ENCODE results near the gene SLC38A9. TPM values are rescaled to one million over a fixed set of nuclear protein-coding genes. Genes with fewer than 3 reads are reported as not detected.
A peak's percentile ranks its signal among the peaks of the same experiment; 100 is the strongest.

Gene SLC38A9
- total and polyA plus RNA-seq, 4 donors = 11.4 to 31.0 (median 18.6) TPM

GRCh38 chr5:55694152-55694830 lies 17.8 kb downstream of the SLC38A9 start:
- WGBS = 66% methylated on average over 3 of the region's 3 CpGs
- H3K27me3 ChIP-seq (ENCODE audit: control insufficient read depth in 4 of 4, insufficient read depth in 4 of 4, low read length in 3 of 4) = no peaks in the 10 kb centered on the region
- peaks cover 0 to 37% (median 24%) of the 10 kb centered on the region in 4 donors for H3K4me1 ChIP-seq (ENCODE audit: control insufficient read depth in 4 of 4, insufficient read depth in 4 of 4, low read length in 3 of 4)
- no peak for DNase-seq (ENCODE audit: low spot score)
- H3K27ac ChIP-seq (ENCODE audit: low read depth in 1 of 2, low read length in 2 of 2) = no peak overlapping the region
- H3K9ac ChIP-seq (ENCODE audit: low read depth in 1 of 2, low read length in 2 of 2) = no peak overlapping the region
- no peaks in the 10 kb centered on the region for H3K36me3 ChIP-seq (ENCODE audit: control insufficient read depth in 4 of 4, insufficient read depth in 3 of 4, low read depth in 1 of 4, low read length in 3 of 4)
- TF ChIP-seq CTCF (IDR thresholded peaks at IDR 0.05; ENCODE audit: low read depth, low read length, missing input control) (peak; percentile 55), MAX (IDR thresholded peaks at IDR 0.05) (no peak), EGR1 (IDR thresholded peaks at IDR 0.05; ENCODE audit: low read depth in 2 of 2) (no peak), RAD21 (IDR thresholded peaks at IDR 0.05) (peak; percentile 81 to 86), TAF1 (conservative IDR thresholded peaks at IDR 0.05) (no peak), RXRA (IDR thresholded peaks at IDR 0.05) (peak; percentile 23 to 64), GABPA (IDR thresholded peaks at IDR 0.05 in 1 of 2, conservative IDR thresholded peaks at IDR 0.05 in 1 of 2) (no peak), HNF4A (conservative IDR thresholded peaks at IDR 0.05) (peak in 1 of 2 donors; percentile 40)
- no peak overlapping the region for H3K4me3 ChIP-seq (ENCODE audit: low read depth in 1 of 3, low read length in 3 of 3)
- H3K9me3 ChIP-seq (ENCODE audit: control insufficient read depth in 4 of 4, low read length in 3 of 4) = no peaks in the 10 kb centered on the region

GRCh38 chr5:55692509-55692908 lies 19.6 kb downstream of the SLC38A9 start:
- Histone ChIP-seq H3K9me3 (ENCODE audit: control insufficient read depth in 4 of 4, low read length in 3 of 4) (no peaks in the 10 kb centered on the region), H3K27ac (ENCODE audit: low read depth in 1 of 2, low read length in 2 of 2) (peak overlapping the region; percentile 88 to 98), H3K4me3 (ENCODE audit: low read depth in 1 of 3, low read length in 3 of 3) (no peak overlapping the region), H3K9ac (ENCODE audit: low read depth in 1 of 2, low read length in 2 of 2) (peak overlapping the region in 1 of 2 donors; percentile 91), H3K27me3 (ENCODE audit: control insufficient read depth in 4 of 4, insufficient read depth in 4 of 4, low read length in 3 of 4) (no peaks in the 10 kb centered on the region), H3K36me3 (ENCODE audit: control insufficient read depth in 4 of 4, insufficient read depth in 3 of 4, low read depth in 1 of 4, low read length in 3 of 4) (no peaks in the 10 kb centered on the region), H3K4me1 (ENCODE audit: control insufficient read depth in 4 of 4, insufficient read depth in 4 of 4, low read length in 3 of 4) (peaks cover 0 to 37% (median 24%) of the 10 kb centered on the region in 4 donors)
- TF ChIP-seq RAD21 (IDR thresholded peaks at IDR 0.05) (peak in 1 of 2 donors; percentile 28), RXRA (IDR thresholded peaks at IDR 0.05) (peak; percentile 14 to 39), HNF4A (conservative IDR thresholded peaks at IDR 0.05) (peak in 1 of 2 donors; percentile 27), SP1 (IDR thresholded peaks at IDR 0.05) (peak; percentile 10), MAX (IDR thresholded peaks at IDR 0.05) (no peak), ATF3 (IDR thresholded peaks at IDR 0.05) (no peak), YY1 (IDR thresholded peaks at IDR 0.05) (peak; percentile 32)
- no peak for DNase-seq (ENCODE audit: low spot score)
- 21% methylated on average over 1 of the region's 1 CpG for WGBS

- H3K27me3 ChIP-seq (ENCODE audit: control insufficient read depth in 4 of 4, insufficient read depth in 4 of 4, low read length in 3 of 4) = no peaks in the 10 kb centered on the region
- 52% methylated on average over 2 of the region's 2 CpGs for WGBS
- peaks cover 0 to 37% (median 24%) of the 10 kb centered on the region in 4 donors for H3K4me1 ChIP-seq (ENCODE audit: control insufficient read depth in 4 of 4, insufficient read depth in 4 of 4, low read length in 3 of 4)
- H3K9me3 ChIP-seq (ENCODE audit: control insufficient read depth in 4 of 4, low read length in 3 of 4) = no peaks in the 10 kb centered on the region
- DNase-seq (ENCODE audit: low spot score) = no peak
- H3K27ac ChIP-seq (ENCODE audit: low read depth in 1 of 2, low read length in 2 of 2) = peak overlapping the region; percentile 88 to 98
- TF ChIP-seq FOXA2 (IDR thresholded peaks at IDR 0.05) (no peak), NR2F2 (IDR thresholded peaks at IDR 0.05) (no peak), SP1 (IDR thresholded peaks at IDR 0.05) (no peak), GABPA (IDR thresholded peaks at IDR 0.05 in 1 of 2, conservative IDR thresholded peaks at IDR 0.05 in 1 of 2) (no peak)
- H3K4me3 ChIP-seq (ENCODE audit: low read depth in 1 of 3, low read length in 3 of 3) = no peak overlapping the region
- peak overlapping the region; percentile 57 to 91 for H3K9ac ChIP-seq (ENCODE audit: low read depth in 1 of 2, low read length in 2 of 2)
- H3K36me3 ChIP-seq (ENCODE audit: control insufficient read depth in 4 of 4, insufficient read depth in 3 of 4, low read depth in 1 of 4, low read length in 3 of 4) = no peaks in the 10 kb centered on the region
Measured at GRCh38 chr5:55692106-55692417, 20.1 kb downstream of the SLC38A9 start.

Measured in liver (tissue), 9 donors.